ENCODE data around the gene AKT1.

AKT1 gene

DNA sequence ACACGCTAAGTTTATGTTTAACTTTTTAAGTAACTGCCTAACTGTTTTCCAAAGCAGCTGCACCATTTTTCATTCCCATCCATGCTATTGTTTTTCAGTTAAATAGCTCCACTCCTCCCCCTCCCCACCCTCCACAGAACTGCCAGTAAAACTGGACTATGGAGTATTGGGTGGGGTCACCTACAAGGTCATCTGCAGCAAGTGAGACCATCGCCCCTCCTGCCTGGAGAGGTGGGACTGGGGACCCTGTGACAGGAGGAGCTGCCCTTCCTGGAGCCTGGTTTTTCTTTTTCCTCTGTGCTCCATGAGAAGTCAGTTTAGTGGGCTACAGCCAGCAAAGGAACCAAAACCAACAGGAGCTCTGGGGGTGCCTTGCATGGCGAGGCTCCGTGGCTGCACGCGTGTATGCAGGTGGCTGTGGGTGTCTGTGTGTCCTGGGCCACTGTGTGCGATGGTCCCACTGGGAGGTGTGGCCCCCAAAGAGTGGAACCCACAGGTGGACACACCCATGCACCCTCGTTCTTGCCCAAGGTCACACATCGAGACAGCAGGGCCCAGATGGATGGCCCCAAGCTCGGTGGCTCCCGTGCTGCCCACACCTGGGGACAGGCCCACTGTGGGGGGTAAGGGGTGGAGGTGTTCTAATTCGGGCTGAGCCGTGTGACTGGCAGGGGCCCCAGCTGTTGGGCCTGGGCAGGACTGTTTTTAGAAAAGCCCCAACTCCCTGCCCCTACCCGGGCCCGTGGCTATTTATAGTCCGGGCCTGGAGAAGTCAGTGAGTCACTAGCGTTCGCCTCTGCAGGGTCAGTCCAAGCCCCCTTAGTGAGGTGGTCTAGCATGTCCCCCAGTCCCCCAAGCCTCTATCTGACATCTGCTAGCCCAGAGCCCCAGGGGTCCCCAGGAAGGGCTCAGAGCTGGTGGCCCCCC lies 73.8 kb downstream of the AKT1 start:
- DNase-seq: no peak
